AG09309 (cell line): ENCODE measurements around the gene SPINK2.

Experiments used
- DNase-seq: peaks from one replicate; pipeline ENCODE4 v3.0.0-alpha.2; 2010; ENCODE audit warnings: low read depth
- H3K4me3 ChIP-seq: 2 replicates; pipeline ENCODE4 v1.5.1; 2011; ENCODE audit warnings: mild to moderate bottlenecking, low read depth, low read length, moderate library complexity; ENCODE audit not compliant: control insufficient read depth
- TF ChIP-seq, protein P1 (sequence below): IDR thresholded peaks from 2 replicates; pipeline ENCODE4 v1.5.1; 2011; ENCODE audit warnings: mild to moderate bottlenecking, low read depth, low read length, inconsistent platforms; ENCODE audit not compliant: insufficient read depth, control insufficient read depth; ENCODE audit errors: missing control alignments

SPINK2 gene

DNA sequence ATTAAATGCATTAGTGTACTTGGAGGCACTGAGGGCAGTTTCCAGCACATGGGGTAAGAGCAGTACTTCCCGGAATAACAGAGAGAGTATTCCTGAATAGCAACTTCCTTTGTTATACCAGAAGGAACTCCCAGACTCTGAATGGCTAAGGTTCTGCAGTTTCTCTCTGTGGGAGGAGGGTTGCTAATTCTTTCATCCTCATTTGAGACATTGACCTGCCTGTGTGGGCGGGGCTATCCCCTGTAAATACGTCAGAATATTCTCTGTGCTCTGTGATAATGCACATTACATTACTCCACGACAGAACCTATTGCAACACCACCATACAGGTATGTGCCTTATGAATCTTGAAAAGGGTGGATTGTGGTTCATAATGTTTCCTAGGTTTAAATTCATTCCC is 52.7 kb downstream of the SPINK2 start:
- TF ChIP-seq, protein P1, sequence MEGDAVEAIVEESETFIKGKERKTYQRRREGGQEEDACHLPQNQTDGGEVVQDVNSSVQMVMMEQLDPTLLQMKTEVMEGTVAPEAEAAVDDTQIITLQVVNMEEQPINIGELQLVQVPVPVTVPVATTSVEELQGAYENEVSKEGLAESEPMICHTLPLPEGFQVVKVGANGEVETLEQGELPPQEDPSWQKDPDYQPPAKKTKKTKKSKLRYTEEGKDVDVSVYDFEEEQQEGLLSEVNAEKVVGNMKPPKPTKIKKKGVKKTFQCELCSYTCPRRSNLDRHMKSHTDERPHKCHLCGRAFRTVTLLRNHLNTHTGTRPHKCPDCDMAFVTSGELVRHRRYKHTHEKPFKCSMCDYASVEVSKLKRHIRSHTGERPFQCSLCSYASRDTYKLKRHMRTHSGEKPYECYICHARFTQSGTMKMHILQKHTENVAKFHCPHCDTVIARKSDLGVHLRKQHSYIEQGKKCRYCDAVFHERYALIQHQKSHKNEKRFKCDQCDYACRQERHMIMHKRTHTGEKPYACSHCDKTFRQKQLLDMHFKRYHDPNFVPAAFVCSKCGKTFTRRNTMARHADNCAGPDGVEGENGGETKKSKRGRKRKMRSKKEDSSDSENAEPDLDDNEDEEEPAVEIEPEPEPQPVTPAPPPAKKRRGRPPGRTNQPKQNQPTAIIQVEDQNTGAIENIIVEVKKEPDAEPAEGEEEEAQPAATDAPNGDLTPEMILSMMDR, result no peak
- DNase-seq, result no peak
- H3K4me3 ChIP-seq, result no peak overlapping the region

DNA sequence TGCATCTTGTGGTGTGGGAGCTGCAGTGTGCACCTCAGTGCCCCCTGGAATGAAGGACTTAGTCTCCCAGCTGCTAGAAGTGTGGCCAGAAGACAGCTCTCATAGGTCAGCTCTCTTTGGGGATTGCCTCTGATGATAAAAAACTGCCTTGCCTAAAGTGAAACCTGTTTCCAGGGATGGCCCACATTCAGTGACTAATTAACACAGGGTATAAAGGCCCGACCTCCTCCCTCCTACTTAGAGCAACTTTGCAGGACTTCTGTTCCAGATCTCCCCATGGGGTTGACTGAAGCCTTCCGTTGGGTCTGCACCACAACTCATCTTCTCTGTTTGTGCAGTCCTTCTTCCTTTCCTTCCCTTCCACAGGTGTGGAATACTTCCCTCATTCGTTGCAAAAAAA is 53.2 kb downstream of the SPINK2 start:
- TF ChIP-seq, protein P1, result no peak
- DNase-seq, result no peak
- no peak overlapping the region for H3K4me3 ChIP-seq

DNA sequence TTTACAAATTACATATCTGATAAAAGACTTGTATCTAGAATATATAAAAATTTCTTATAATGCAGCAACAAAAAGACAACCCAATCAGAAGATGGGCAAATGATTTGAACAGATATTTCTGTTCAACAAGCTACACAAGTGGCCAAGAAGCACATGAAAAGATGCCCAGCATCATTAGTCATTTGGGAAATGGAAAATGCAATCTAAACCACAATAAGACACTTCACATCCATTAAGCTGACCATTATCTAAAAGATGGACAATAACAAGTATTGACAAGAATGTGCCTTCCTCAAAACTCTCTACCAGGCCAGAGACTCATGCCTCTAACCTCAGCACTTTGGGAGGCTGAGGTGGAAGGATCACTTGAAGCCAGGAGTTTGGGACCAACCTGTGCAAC is 53.9 kb downstream of the SPINK2 start:
- TF ChIP-seq, protein P1, result no peak
- DNase-seq, result no peak
- H3K4me3 ChIP-seq, result no peak overlapping the region

DNA sequence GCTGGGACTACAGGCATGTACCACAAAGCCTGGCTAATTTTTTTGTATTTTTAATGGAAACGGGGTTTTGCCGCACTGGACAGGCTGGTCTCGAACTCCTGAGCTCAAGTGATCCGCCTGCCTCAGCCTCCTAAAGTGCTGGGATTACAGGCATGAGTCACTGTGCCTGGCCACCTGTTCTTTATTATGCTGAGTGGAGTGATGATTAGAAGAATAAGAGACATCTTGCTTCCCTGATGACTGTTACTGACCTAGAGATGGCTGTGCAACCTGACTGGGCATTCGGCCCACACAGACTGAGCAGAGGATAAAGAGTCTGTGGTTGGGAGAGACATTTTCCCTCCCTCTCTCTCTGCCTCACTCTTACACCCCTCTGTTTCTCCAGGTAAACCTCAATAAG is 56.7 kb downstream of the SPINK2 start:
- TF ChIP-seq, protein P1, result no peak
- no peak overlapping the region for H3K4me3 ChIP-seq
- DNase-seq, result no peak

DNA sequence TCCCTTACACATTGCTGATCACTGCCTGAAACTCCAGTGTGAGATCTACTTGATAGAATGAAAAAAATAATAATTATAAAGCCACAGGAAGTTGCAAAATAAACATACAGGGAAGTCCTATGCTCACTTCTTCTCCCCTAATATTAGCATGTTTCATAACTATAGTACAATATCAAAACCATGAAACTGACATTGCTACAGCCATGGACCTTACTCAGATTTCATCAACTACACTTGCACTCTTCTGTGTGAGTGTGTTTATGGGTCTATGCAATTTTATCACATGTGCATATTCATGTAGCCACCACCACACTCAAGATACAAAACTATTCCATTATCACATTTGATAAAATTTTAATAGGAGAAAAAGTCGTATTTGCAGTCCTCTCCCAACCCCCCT is 57.3 kb downstream of the SPINK2 start:
- TF ChIP-seq, protein P1, result no peak
- DNase-seq, result no peak
- H3K4me3 ChIP-seq, result no peak overlapping the region

DNA sequence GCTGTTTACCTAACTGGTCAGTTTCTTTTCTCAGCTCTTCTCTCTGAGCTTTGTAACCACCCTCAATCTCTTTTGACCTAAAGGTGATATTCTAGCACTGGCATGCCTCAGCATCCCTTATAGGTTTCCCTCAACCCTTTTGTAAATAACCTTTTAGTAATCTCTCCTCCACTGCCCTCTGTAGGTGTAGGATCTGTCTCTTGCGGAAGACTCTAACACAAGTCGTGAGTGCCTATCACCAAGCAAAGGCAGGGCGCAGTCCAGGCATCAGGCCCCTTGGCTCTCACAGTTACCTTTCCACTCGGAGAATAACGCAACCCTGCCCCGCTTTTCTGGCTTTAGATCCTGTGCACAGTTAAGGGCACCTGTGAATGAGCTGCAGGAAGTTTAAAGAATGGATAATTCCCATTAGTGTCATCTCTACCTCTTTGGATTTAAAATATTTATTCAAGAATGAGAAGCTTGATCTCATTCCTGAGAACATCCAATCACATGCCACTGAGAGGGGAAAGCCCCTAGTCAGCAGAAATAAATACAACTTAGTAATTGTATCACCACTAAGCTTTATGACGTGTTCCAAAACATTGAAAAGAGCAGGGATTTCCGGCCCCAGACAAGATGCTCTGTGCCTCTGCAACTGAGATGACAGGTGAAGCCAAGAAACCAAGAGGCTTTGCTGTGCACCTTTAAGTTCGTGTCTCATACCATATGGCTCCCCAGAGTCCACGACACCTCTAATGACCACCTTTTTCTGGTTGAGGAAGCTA is 58.8 kb downstream of the SPINK2 start:
- H3K4me3 ChIP-seq, result no peak overlapping the region
- DNase-seq, result no peak
- TF ChIP-seq, protein P1, result no peak

DNA sequence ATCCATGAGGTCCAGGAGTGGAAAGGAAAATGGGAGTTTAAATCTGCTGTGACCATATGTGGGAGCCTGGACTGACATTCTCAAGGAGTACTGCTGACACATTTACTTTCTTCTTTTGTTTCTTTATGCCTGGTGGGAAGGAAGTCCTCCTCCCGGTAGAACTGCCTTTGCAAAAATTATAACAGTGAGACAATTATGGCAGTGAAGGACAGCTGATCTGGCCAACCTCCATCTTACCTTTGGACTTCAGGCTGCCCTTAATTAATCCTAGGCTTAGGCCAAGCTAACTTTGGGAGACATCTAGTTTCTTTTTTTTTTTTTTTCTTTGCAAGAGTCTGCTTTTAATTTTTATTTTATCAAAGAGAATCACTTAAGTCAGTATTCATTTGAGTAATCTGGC is 61.3 kb downstream of the SPINK2 start:
- no peak overlapping the region for H3K4me3 ChIP-seq
- TF ChIP-seq, protein P1, result no peak
- no peak for DNase-seq
